IMR-90 (cell line): ENCODE results near the gene TDRD3. TPM values are rescaled to one million over a fixed set of nuclear protein-coding genes. Genes with fewer than 3 reads are reported as not detected.

ENCODE experiments used
- ATAC-seq: fragments of 200-7000 bp; cut with Tn5 transposase; 2 replicates; pipeline ENCODE4 v1.9.1; 2020; ENCODE audit warnings: low read depth, mild to moderate bottlenecking, moderate library complexity
- BruUV-seq: library from RNA; stranded (reverse); fragments of 400-500 nt; replicated peaks from 2 replicates; lab custom pipeline; 2021; lab: Mats Ljungman, UMichigan
- CTCF ChIA-PET: fragments of 300-600 bp; formaldehyde crosslinking; extraction: SDS; loops from one replicate; lab custom pipeline; 2021; ENCODE audit warnings: antibody characterized with exemption; lab: Yijun Ruan, JAX
- POLR2A ChIA-PET: fragments of 300-600 bp; sonication (Branson Sonifier 250); formaldehyde crosslinking; loops from one replicate; lab custom pipeline; 2022; ENCODE audit warnings: antibody characterized with exemption; ENCODE audit not compliant: unreplicated experiment; lab: Charles Lee
- DNase-seq: peaks from one replicate; pipeline ENCODE4 v3.0.0; 2013
- H2AFZ ChIP-seq: replicated peaks from 2 replicates; pipeline ENCODE3; 2013; ENCODE audit warnings: low read length, mild to moderate bottlenecking; ENCODE audit not compliant: poor library complexity
- H2AK5ac ChIP-seq: 2 replicates; pipeline ENCODE4 v1.6.1; 2013; ENCODE audit warnings: low read depth, low read length, inconsistent platforms
- H2AK9ac ChIP-seq: replicated peaks from 2 replicates; pipeline ENCODE3; 2013; ENCODE audit warnings: mild to moderate bottlenecking, low read depth, low read length, moderate library complexity; ENCODE audit not compliant: poor library complexity
- H2BK120ac ChIP-seq: 2 replicates; pipeline ENCODE4 v1.6.1; 2013; ENCODE audit warnings: low read depth, low read length, inconsistent platforms
- H2BK15ac ChIP-seq: 3 replicates; pipeline ENCODE4 v1.6.1; 2013; ENCODE audit warnings: low read depth, low read length, inconsistent platforms
- H2BK20ac ChIP-seq: 2 replicates; pipeline ENCODE4 v1.6.1; 2013; ENCODE audit warnings: low read depth, mild to moderate bottlenecking, inconsistent platforms, low read length, moderate library complexity
- H2BK5ac ChIP-seq: 2 replicates; pipeline ENCODE4 v1.6.1; 2013; ENCODE audit warnings: mild to moderate bottlenecking, low read depth, low read length, inconsistent platforms; ENCODE audit not compliant: poor library complexity, severe bottlenecking
- H3K14ac ChIP-seq: replicated peaks from 2 replicates; pipeline ENCODE4 v1.6.1; 2013; ENCODE audit warnings: low read depth, low read length, inconsistent platforms
- H3K18ac ChIP-seq: 2 replicates; pipeline ENCODE4 v1.6.1; 2013; ENCODE audit warnings: low read depth, low read length, control low read depth
- H3K23ac ChIP-seq: 2 replicates; pipeline ENCODE4 v1.6.1; 2013; ENCODE audit warnings: low read depth, low read length, inconsistent platforms
- H3K27ac ChIP-seq: 2 replicates; pipeline ENCODE4 v1.5.1; 2013; ENCODE audit warnings: mild to moderate bottlenecking, control low read depth, low read length; ENCODE audit not compliant: insufficient read depth
- H3K27me3 ChIP-seq: 2 replicates; pipeline ENCODE4 v1.6.1; 2013; ENCODE audit warnings: low read length; ENCODE audit not compliant: control insufficient read depth, insufficient read depth
- H3K36me3 ChIP-seq: 2 replicates; pipeline ENCODE4 v1.6.1; 2013; ENCODE audit warnings: low read length, mixed read lengths; ENCODE audit not compliant: control insufficient read depth, insufficient read depth
- H3K4ac ChIP-seq: 2 replicates; pipeline ENCODE4 v1.6.1; 2013; ENCODE audit warnings: low read depth, low read length, inconsistent platforms
- H3K4me1 ChIP-seq: 2 replicates; pipeline ENCODE4 v1.6.1; 2013; ENCODE audit warnings: low read length, mixed read lengths; ENCODE audit not compliant: control insufficient read depth, insufficient read depth
- H3K4me2 ChIP-seq: 2 replicates; pipeline ENCODE4 v1.6.1; 2013; ENCODE audit warnings: low read depth, mild to moderate bottlenecking, control low read depth, low read length, moderate library complexity
- H3K4me3 ChIP-seq: 2 replicates; pipeline ENCODE4 v1.5.1; 2013; ENCODE audit warnings: low read depth, mild to moderate bottlenecking, control low read depth, low read length, moderate library complexity; ENCODE audit not compliant: insufficient read depth
- H3K56ac ChIP-seq: 2 replicates; pipeline ENCODE4 v1.6.1; 2013; ENCODE audit warnings: low read length, inconsistent platforms; ENCODE audit not compliant: insufficient read depth; ENCODE audit errors: extremely low read depth
- H3K79me1 ChIP-seq, 2 experiments: 2 replicates each; pipeline ENCODE4 v1.6.1; 2013; ENCODE audit warnings: low read length in 2 of 2, inconsistent platforms in 1 of 2, low read depth in 1 of 2
- H3K9ac ChIP-seq: 2 replicates; pipeline ENCODE4 v1.6.1; 2013; ENCODE audit warnings: low read depth, low read length, control low read depth
- H3K9me1 ChIP-seq: 2 replicates; pipeline ENCODE4 v1.6.1; 2013; ENCODE audit warnings: low read length, inconsistent platforms; ENCODE audit not compliant: insufficient read depth
- H3K9me3 ChIP-seq: 2 replicates; pipeline ENCODE4 v1.6.1; 2013; ENCODE audit warnings: low read length; ENCODE audit not compliant: control insufficient read depth, insufficient read depth
- H4K20me1 ChIP-seq: 2 replicates; pipeline ENCODE4 v1.6.1; 2013; ENCODE audit warnings: low read length, inconsistent platforms; ENCODE audit not compliant: insufficient read depth
- H4K5ac ChIP-seq: 2 replicates; pipeline ENCODE4 v1.6.1; 2013; ENCODE audit warnings: mild to moderate bottlenecking, low read depth, low read length, control low read depth
- H4K8ac ChIP-seq, 2 experiments: 2 replicates each; pipeline ENCODE4 v1.6.1; 2013; ENCODE audit warnings: low read depth in 2 of 2, low read length in 2 of 2, control low read depth in 1 of 2, inconsistent platforms in 1 of 2
- H4K91ac ChIP-seq: 2 replicates; pipeline ENCODE4 v1.6.1; 2013; ENCODE audit warnings: low read depth, low read length, inconsistent platforms; ENCODE audit not compliant: insufficient read depth
- BHLHE40 ChIP-seq: fragments of 150-350 bp; IDR thresholded peaks from 2 replicates; pipeline ENCODE4 v1.6.1; 2016; ENCODE audit warnings: mild to moderate bottlenecking, low read depth, low read length
- CEBPB ChIP-seq: IDR thresholded peaks from 2 replicates; pipeline ENCODE4 v1.6.1; 2012; ENCODE audit warnings: low read depth, low read length, improper control_type of control experiment
- CHD1 ChIP-seq: IDR thresholded peaks from 2 replicates; pipeline ENCODE4 v1.6.1; 2012; ENCODE audit warnings: low read depth, low read length, improper control_type of control experiment
- FOS ChIP-seq: fragments of 150-350 bp; IDR thresholded peaks from 2 replicates; pipeline ENCODE4 v1.6.1; 2016; ENCODE audit warnings: low read depth, low read length
- MAFK ChIP-seq: IDR thresholded peaks from 2 replicates; pipeline ENCODE4 v1.6.1; 2012; ENCODE audit warnings: low read depth, low read length, improper control_type of control experiment
- MAZ ChIP-seq: IDR thresholded peaks from 2 replicates; pipeline ENCODE4 v1.6.1; 2012; ENCODE audit warnings: low read depth, mild to moderate bottlenecking, low read length, improper control_type of control experiment, moderate library complexity, borderline replicate concordance
- MXI1 ChIP-seq: IDR thresholded peaks from 2 replicates; pipeline ENCODE4 v1.6.1; 2012; ENCODE audit warnings: low read depth, mild to moderate bottlenecking, low read length, moderate library complexity, borderline replicate concordance
- NFE2L2 ChIP-seq: fragments of 150-350 bp; IDR thresholded peaks from 2 replicates; pipeline ENCODE4 v1.6.1; 2016; ENCODE audit warnings: low read depth, mild to moderate bottlenecking, low read length
- POLR2A ChIP-seq: IDR thresholded peaks from 2 replicates; pipeline ENCODE4 v1.6.1; 2012; ENCODE audit warnings: mild to moderate bottlenecking, low read depth, low read length
- RAD21 ChIP-seq: IDR thresholded peaks from 2 replicates; pipeline ENCODE4 v1.6.1; 2012; ENCODE audit warnings: low read length, improper control_type of control experiment
- SMC3 ChIP-seq: fragments of 150-350 bp; IDR thresholded peaks from 2 replicates; pipeline ENCODE4 v1.6.1; 2016; ENCODE audit warnings: low read depth, mild to moderate bottlenecking, antibody characterized with exemption, low read length, moderate library complexity
- WGBS, 2 experiments: methylation state at CpG; one replicate each; pipeline versions ENCODE4 v1.1.5 to v1.1.7; 2013; ENCODE audit warnings: missing lambda C conversion rate in 2 of 2; ENCODE audit not compliant: insufficient read length in 1 of 2; ENCODE audit errors: extremely low coverage in 2 of 2; 5-methylcytosine and 5-hydroxymethylcytosine counted together
- dilution Hi-C: fragments of 300-500 bp; cut with HindIII; formaldehyde crosslinking; loops from one replicate; pipeline ENCODE4 v1.14.3; 2018; ENCODE audit warnings: low sequenced_read_pairs; ENCODE audit not compliant: unreplicated experiment
- in situ Hi-C: fragments of 300-500 bp; cut with MboI; formaldehyde crosslinking; loops from 3 replicates; pipeline ENCODE4 v1.14.3; 2019; ENCODE audit warnings: low sequenced_read_pairs, inconsistent platforms, mixed read lengths
- intact Hi-C: fragments of 100-400 bp; cut with micrococcal nuclease; formaldehyde crosslinking; loops from 2 replicates; pipeline ENCODE4 v1.10.0; 2022
- polyA plus RNA-seq, 3 experiments: library from polyadenylated mRNA; depleted of rRNA; stranded (reverse); fragments of >200 nt; gene quantifications; 2 replicates each; pipeline ENCODE4 v1.2.3, GENCODE V29; 2012; ENCODE audit warnings: low replicate concordance in 1 of 3
- total RNA-seq: library from RNA; depleted of rRNA; stranded (reverse); fragments of >200 nt; gene quantifications from 2 replicates; pipeline ENCODE4 v1.2.3, GENCODE V29; 2012
- TF ChIP-seq, protein P1 (sequence below): conservative IDR thresholded peaks from 2 replicates; pipeline ENCODE4 v1.5.1; 2012; ENCODE audit warnings: mild to moderate bottlenecking, low read depth, low read length, improper control_type of control experiment
- TF ChIP-seq, protein P2 (sequence below): fragments of 150-350 bp; IDR thresholded peaks from 2 replicates; pipeline ENCODE4 v1.6.1; 2017; ENCODE audit warnings: mild to moderate bottlenecking, antibody characterized with exemption, low read length, low read depth

TDRD3 gene
- total and polyA plus RNA-seq, 2 of the 4 experiments (the other 2 are of a cell fraction): 3.9 to 12.0 TPM

DNA sequence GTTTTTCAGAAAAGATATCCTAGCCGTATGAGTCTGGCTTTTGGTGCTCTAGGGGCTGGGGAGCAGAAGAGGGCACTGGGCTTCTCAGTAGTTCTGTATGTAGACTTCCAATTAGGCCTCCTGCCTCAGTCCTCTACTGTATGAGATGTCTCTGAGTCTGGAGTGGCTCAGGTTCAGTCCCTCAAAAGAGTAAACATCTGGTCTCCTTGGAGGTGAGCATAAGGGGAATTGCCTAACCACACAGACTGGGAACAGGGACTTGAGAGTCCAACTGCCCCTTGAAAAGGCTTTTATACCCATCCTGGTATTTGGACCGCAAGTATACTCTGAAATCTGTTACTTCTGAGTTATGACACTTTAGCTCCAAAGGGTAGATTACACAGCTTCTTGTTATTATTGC, 214.5 kb downstream of the TDRD3 start:
- Histone ChIP-seq H3K14ac (no peak overlapping the region), H3K9ac (no peak overlapping the region), H4K8ac (no peak overlapping the region), H2AK9ac (no peak overlapping the region), H2BK120ac (no peak overlapping the region), H3K18ac (no peak overlapping the region), H2BK15ac (no peak overlapping the region), H3K4ac (no peak overlapping the region), H2AFZ (no peak overlapping the region), H2AK5ac (no peak overlapping the region), H3K27me3 (peaks cover 3% of the 10 kb centered on the region; the same call in 1 of the 2 replicates), H2BK20ac (no peak overlapping the region), H3K4me3 (no peak overlapping the region), H3K9me3 (no peaks in the 10 kb centered on the region), H3K9me1 (no peaks in the 10 kb centered on the region), H4K5ac (no peak overlapping the region), H4K20me1 (no peaks in the 10 kb centered on the region), H3K23ac (no peak overlapping the region), H3K4me1 (no peaks in the 10 kb centered on the region), H3K36me3 (no peaks in the 10 kb centered on the region), H3K27ac (no peak overlapping the region), H4K91ac (no peak overlapping the region), H3K79me1 (no peaks in the 10 kb centered on the region), H2BK5ac (no peak overlapping the region), H3K4me2 (no peak overlapping the region), H3K56ac (no peak overlapping the region)
- ATAC-seq: no peak
- dilution Hi-C loops: no loop called here
- in situ Hi-C loops: loop anchor here (10.0 kb wide), 1 partner anchor 137 kb away; no protein-coding TSS in a partner anchor
- no peak for TF ChIP-seq RAD21
- no peak for TF ChIP-seq MAFK
- no peak for TF ChIP-seq CHD1
- TF ChIP-seq SMC3: no peak
- TF ChIP-seq MAZ: no peak
- no peak for TF ChIP-seq BHLHE40
- TF ChIP-seq, protein P1, sequence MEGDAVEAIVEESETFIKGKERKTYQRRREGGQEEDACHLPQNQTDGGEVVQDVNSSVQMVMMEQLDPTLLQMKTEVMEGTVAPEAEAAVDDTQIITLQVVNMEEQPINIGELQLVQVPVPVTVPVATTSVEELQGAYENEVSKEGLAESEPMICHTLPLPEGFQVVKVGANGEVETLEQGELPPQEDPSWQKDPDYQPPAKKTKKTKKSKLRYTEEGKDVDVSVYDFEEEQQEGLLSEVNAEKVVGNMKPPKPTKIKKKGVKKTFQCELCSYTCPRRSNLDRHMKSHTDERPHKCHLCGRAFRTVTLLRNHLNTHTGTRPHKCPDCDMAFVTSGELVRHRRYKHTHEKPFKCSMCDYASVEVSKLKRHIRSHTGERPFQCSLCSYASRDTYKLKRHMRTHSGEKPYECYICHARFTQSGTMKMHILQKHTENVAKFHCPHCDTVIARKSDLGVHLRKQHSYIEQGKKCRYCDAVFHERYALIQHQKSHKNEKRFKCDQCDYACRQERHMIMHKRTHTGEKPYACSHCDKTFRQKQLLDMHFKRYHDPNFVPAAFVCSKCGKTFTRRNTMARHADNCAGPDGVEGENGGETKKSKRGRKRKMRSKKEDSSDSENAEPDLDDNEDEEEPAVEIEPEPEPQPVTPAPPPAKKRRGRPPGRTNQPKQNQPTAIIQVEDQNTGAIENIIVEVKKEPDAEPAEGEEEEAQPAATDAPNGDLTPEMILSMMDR: no peak
- no peak for TF ChIP-seq FOS
- TF ChIP-seq, protein P2, sequence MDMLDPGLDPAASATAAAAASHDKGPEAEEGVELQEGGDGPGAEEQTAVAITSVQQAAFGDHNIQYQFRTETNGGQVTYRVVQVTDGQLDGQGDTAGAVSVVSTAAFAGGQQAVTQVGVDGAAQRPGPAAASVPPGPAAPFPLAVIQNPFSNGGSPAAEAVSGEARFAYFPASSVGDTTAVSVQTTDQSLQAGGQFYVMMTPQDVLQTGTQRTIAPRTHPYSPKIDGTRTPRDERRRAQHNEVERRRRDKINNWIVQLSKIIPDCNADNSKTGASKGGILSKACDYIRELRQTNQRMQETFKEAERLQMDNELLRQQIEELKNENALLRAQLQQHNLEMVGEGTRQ: no peak
- no peak for TF ChIP-seq MXI1
- TF ChIP-seq NFE2L2: no peak
- no peak for TF ChIP-seq CEBPB
- TF ChIP-seq POLR2A: no peak
- ChIA-PET CTCF (no interaction called here), POLR2A (no interaction called here)
- intact Hi-C loops: no loop called here
- no CpG with 5 or more reads among the region's 2 CpGs for WGBS, 2 experiments
- DNase-seq: no peak
- BruUV-seq: no TSS peak
